ENCODE data around the gene SARS2.
A peak's percentile ranks its signal among the peaks of the same experiment; 100 is the strongest.
"Not testable (repeated sequence)": the region's sequence is repeated elsewhere in the genome, so short reads cannot be mapped to it uniquely, and the experiment has no call there.

SARS2 gene, protein sequence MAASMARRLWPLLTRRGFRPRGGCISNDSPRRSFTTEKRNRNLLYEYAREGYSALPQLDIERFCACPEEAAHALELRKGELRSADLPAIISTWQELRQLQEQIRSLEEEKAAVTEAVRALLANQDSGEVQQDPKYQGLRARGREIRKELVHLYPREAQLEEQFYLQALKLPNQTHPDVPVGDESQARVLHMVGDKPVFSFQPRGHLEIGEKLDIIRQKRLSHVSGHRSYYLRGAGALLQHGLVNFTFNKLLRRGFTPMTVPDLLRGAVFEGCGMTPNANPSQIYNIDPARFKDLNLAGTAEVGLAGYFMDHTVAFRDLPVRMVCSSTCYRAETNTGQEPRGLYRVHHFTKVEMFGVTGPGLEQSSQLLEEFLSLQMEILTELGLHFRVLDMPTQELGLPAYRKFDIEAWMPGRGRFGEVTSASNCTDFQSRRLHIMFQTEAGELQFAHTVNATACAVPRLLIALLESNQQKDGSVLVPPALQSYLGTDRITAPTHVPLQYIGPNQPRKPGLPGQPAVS

DNA sequence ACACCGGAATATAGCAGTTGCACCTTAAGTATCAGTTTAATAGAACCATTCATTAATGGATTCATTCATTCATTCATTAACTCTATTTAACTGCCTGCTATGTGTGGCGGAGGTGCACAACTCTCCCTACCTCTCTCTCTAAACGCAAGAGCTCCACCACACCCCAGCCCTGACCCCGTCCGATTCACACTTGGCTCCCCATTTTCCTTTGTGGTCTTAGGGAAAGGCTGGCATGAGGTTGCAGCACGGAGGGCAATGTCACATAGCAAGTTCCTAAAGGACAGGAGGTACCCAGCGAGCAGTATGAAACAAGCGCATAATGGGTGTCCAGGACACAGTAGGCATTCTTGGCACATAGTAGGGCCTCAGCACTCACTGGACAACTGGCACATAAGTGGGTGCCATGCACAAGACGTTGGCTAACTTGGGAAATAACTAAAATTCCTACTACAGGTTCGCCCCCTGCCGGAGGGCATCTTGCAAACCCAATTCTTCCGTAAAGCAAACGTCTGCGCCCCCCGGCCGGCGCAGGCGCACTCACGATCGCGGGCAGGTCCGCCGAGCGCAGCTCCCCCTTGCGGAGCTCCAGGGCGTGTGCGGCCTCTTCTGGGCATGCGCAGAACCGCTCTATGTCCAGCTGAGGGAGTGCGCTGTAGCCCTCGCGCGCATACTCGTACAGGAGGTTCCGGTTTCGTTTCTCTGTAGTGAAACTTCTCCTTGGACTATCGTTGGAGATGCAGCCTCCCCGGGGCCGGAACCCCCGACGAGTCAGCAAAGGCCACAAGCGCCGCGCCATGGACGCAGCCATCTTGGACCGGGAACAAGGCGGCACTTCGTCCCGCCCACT, at the start of gene SARS2:
Gene SARS2 (minus strand): TSS at position 835 of the 847 bp plus-strand sequence. CDS start 27 bp downstream, at position 808.
- peak in 2 of 3 experiments; percentile 85 to 94 for DNase-seq (ENCODE audit: low read depth in 3 of 3)

DNA sequence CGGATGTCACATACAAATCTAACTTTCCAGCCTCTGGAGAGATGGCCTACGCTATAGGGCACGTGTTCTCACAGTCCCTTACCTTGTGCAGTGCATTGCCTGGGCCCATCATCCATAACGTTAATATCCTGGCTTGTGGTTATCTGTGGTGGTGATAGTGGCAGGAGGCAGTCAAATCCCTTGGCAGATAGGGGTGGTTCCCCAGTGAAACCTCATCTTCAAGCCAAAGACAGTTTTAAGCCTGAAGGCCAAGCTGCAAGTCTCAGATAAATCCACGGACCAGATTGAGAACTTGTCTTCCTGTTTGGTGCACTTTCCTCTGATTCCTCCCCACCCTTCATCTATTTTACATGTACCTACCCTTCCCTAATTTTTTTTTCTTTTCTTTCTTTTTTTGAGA, 49.2 kb upstream of the SARS2 start:
- no peak for DNase-seq (ENCODE audit: low read depth in 3 of 3)

DNA sequence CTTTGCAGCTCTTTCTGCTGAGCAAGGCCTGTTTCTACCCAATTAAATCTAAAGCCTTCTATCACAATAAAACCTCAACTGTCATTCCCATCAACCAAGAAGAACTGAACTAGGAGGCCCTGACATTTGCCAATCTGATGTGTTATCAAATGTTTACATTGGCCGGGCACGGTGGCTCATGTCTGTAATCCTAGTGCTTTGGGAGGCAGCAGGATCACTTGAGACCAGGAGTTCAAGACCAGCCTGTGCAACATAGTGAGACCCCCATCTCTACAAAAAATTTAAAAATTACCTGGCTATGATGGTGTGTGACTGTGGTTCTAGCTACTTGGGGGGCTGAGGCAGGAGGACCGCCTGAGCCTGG, 47.7 kb upstream of the SARS2 start:
- DNase-seq (ENCODE audit: low read depth in 3 of 3), result no peak

DNA sequence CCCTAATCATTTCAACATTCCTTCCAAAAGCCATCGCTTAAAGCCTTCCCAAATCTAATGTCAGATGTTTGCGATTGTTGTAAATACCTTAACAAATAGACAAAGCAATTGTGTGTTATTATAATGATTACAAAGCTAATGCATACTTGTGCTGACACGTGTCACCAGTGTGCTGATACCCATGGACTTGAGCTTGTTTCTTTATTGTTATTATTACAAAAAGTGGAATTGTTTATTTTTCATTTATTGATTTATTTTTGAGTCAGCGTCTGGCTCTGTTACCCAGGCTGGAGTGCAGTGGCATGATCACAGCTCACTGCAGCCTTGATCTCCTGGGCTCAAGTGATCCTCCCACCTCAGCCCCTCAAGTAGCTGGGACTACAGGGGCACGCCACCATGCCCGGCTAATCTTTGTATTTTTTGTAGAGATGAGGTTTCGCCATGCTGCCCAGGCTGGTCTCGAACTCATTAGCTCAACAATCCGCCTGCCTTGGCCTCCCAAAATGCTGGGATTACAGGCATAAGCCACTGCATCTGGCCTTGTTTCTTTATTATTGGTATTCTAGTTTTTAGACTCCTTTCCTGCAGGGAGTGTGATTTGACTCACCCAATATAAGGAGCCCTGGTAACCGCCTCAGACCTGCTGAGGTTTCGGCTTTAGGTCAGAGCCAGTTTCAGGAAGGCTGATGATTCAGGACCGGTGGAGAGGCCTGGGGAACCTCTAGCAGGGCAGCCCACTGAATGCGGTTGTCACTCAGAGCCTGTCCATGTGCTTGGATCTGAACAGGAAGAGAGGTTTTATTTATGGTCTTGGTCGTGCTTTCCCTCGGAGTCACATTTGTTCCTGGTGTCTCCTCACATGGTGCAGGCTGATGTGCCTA, 47.1 kb upstream of the SARS2 start:
- DNase-seq (ENCODE audit: low read depth in 3 of 3), result no peak

DNA sequence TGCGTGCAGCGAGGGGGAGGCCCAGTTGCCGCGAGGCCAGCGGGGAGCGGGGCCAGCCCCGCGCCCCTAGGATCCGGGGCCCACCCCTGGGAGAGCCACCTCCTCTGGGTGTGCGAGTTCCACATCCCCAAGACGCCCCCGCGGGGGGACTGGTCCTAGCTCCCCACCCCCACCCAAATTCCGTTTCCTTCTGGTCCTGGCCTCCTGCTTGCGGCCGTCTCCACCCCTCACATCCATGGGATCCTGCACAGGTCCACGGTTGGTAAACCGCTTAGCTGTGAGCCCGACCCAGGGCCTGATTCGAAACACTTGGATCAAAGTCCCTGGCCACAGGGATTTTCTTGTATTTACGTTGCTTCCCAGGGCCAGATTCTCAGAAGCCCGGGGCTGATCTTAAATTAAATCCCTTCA, 45.3 kb upstream of the SARS2 start:
- DNase-seq (ENCODE audit: low read depth in 3 of 3), result no peak

DNA sequence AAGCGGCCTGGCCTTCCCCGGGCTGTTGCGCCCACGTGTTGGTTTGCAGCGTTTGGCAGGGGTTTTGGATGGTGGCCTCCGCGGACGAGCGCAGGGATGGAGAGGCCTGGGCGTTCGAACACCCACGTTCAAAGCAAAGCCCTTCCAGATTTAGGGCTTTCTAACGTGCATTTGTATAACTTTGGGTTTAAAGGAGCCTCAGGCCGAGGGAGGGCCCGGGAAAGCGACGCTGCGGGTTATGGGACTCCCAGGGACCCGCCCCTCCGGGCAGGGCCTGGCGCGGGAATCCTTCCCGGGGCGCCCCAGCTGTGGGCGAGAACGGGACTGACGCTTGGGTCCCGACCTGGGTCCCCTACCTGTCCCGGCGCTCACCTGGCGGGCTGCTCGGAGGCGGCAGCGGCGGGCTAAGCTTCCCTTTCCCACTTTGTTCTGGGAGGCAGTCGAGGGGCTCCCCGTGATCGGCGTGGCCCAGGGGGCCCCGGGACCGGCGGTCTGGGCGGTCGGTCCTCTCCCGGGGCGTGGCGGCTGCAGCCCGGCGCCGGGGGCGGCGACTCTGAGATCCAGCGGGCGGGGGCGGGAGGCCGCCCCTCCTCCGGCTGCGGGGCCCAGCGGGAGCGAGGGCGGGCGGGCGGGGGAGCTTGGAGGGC, 44.8 kb upstream of the SARS2 start, which contains the start of gene FBXO17:
Gene FBXO17 (minus strand): TSS at position 529 of the 647 bp plus-strand sequence. CDS start 25,423 bp downstream, outside the sequence.
- DNase-seq (ENCODE audit: low read depth in 3 of 3), result no peak

DNA sequence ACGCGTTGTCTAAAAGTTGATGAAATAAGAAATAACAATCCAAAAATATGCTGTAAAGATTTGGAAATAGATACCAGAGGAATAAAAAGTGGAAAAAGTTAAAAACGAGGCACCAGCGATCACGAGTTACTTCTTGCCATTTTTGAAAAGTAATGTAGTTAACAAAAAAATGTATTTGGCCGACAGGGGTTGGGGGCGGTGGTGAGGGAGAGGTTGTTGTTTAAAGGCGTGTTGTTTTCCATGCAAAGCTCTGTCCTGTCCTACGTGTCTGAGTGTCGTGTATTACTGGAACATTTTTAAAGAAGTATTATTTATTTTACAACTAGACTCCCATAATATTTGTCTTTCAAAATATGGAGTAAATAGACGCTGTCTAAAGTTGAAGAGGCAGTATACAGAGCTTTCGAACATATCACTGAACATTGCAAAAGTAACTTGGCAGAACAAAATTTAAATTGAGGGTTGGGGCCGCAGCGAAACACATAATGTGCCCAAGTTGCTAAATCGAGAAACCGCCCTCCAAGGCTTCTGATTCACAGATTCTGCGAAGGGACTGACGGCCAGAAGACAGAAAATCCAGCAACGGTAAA, 44.2 kb upstream of the SARS2 start:
- no peak for DNase-seq (ENCODE audit: low read depth in 3 of 3)

DNA sequence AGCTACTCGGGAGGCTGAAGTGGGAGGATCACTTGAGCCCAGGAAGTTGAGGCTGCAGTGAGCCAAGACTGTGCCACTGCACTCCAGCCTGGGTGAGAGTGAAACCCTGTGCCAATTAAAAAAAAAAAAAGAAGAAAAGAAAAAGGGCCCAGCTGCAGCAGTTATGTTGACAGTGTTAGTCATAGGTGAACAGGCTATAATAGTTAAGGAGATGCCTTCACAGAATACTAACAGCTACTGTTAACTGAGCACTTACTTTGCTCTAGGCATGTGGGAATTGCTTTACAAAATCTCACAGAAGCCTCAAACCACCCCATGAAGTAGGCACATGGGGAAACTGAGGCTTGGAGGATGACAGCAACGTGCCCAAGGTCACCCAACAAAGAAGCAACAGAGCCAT, 41.1 kb upstream of the SARS2 start:
- no peak for DNase-seq (ENCODE audit: low read depth in 3 of 3)

DNA sequence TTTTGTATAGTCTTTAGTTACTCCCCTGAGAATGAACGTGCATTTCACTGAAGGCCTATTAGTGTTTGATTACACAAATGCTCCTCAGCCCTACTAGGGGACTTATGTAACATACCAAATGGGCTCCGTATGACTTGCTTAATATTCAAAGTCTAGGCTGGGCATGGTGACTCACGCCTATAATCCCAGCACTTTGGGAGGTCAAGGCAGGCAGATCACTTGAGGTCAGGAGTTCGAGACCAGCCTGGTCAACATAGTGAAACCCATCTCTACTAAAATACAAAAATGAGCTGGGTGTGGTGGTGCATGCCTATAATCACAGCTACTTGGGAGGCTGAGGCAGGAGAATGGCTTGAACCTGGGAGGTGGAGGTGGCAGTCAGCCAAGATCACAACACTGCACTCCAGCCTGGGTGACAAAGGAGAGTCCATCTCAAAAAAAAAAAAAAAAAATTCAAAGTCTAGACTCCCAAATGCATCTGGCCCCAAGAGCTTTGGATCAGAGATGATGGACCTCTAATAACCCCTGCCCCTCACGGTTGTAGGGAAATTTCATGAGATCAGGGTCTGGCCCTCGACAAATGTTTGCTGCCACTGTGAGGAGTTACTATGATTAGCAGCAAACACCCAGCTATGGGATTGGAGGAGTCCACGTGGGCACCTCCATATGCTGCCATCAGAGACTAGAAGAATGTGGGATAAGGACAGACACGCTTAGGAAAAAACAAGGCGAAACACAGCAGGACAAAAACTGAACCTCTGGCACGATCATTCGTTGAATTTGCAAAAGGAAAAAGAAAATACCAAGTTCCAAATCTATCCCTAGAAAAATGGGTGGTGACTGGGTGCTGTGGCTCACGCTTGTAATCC, 40.3 kb upstream of the SARS2 start:
- DNase-seq (ENCODE audit: low read depth in 3 of 3), result no peak

DNA sequence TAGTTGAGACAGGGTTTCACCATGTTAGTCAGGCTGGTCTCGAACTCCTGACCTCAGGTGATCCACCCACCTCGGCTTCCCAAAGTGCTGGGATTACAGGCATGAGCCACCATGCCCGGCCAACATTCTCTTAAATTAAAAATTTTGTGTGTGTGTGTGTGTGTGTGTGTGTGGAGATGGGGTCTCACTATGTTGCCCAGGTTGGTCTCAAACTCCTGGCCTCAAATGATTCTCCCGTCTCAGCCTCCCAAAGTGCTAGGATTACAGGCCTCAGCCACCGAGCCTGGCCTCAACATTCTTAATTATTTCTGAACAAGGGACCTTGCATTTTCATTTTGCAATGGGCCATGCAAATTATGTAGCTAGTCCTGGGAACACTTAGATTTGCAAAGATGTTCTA, 35.6 kb upstream of the SARS2 start:
- not testable (repeated sequence) for DNase-seq (ENCODE audit: low read depth in 3 of 3)

DNA sequence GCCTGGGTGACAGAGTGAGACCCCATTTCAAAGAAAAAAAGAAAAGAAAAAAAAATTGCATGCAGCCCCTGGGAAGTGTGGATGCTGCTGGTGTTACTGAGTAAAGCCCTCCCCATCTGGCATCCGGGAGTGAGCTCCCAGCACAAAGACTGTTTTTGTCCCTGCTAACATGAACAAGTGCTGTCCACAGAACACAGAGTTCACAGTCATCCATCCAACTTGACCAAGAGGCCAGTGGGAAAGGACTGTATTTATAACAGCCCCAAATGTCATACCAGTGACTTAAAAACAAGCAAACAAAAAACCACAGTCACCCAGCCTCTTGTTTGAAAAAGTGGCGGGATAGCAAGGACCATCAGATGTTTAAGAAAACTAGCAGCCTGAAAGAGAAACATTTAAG, 34.2 kb upstream of the SARS2 start:
- DNase-seq (ENCODE audit: low read depth in 3 of 3), result no peak

DNA sequence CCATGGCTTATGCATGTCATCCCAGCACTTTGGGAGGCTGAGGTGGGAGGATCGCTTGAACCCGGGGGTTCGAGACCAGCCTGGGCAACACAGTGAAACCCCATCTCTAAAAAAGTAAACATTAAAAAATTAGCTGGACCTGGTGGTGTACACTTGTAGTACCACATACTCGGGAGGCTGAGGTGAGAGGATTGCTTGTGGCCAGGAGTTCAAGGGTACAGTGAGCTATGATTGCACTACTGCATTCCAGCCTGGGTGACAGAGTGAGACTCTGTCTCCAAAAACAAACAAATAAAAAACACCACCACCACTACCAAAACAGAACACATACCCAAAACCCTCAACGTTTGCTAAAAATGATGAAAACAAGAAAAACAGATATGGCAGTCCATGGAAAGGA, 29.1 kb upstream of the SARS2 start:
- no peak for DNase-seq (ENCODE audit: low read depth in 3 of 3)

DNA sequence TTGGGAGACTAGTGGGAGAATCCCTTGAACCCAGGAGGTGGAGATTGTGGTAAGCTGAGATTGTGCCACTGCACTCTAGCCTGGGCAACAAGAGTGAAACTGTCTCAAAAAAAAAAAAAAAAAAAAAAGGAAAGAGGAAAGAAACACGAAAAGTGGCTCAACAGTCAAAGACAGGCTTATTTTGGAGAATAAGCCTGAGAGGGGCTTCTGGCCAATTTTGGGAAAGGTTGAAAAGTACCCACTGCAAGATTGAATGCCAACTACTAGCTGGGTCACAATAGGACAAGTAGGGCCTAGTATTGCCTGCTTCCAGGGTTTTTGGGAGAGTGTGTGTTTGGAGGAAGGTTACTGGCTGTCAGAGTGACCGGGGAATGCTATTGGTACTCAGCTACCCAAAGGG, 27.7 kb upstream of the SARS2 start:
- no peak for DNase-seq (ENCODE audit: low read depth in 3 of 3)

DNA sequence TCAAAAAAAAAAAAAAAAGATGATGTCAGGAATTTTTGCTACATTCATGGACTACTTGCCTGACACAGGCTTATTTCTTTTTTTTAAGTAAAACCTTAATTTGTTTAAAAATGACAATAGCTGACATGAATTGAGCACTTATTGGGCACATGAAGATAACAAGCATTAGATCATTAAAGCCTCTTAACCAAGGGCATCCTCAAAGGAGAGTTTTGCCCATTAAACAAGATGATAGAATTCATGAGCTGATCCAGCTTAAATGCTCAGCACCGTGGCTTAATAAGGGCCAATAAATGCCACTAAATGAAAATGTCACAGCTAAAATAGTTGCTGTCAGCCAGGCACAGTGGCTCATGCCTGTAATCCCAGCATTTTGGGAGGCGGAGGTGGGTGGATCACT, 25.7 kb upstream of the SARS2 start:
- no peak for DNase-seq (ENCODE audit: low read depth in 3 of 3)

DNA sequence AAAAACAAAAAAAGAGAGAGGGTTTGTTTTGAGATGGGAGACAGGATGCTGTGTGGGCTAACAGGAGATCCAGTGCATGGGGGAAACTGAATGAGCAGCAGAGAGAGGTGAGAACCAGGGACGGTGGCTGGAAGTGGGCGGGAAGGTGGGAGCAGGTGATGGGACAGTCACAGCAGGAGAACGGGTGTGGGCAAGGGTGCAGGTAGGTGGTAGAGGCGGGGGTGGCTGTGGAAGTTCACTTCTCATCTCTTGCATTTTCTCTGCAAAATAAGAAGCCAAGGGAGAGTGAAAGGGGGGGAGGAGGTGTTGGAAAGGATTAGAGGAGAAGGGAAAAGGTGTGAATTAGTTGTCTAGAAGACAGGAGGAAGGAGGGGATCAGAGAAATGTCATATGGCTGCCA, 23.1 kb upstream of the SARS2 start:
- no peak for DNase-seq (ENCODE audit: low read depth in 3 of 3)

DNA sequence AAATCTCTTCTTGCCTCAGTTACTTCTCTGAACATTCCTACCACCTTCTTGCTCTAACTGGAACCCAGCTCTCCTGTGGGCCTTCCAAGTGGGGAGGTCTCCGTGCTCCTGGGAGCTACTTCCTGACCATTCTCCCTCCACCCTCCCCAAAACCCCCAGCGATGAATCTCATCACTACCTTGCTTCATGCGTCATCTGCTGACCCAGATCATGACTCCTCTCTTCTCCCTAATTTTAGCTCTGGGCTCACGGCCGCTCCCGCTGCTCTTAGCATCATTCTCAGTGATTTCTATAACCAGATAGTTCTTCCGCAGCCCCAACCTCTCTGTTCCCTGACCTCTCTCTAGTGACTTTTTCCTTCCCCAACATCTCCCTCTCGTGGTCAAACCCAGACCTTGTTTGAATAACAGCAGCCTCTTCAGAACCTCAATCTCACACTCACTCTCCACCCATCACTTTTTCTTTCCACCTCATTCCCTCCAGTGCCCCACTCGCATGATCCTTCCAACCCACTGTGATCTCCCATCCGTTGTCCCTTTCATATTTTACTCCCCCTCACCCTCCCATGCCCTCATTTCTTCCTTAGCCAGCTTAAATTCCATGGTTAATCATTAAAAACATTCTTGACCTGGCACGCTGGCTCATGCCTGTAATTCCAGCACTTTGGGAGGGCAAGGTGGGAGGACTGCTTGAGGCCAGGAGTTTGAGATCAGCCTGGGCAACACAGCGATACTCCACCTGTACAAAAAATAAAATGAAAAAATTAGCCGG, 22.0 kb upstream of the SARS2 start:
- DNase-seq (ENCODE audit: low read depth in 3 of 3), result no peak

DNA sequence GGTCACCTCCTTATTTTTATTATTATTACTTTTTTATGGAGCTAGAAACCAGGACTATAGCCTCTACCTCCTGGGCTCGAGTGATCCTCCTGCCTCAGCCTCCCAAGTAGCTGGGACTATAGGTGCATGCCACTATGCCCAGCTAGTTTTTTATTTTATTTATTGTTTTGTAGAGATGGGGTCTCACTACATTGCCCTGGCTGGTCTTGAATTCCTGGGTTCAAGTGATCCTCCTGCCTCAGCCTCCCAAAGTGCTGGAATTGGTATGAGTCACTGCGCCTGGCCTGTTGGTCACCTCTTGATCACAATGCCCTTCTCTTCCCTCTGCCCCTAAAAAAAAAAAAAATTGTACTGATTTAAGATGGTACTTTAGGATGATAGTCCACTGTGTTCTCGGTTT, 20.6 kb upstream of the SARS2 start:
- DNase-seq (ENCODE audit: low read depth in 3 of 3), result no peak

DNA sequence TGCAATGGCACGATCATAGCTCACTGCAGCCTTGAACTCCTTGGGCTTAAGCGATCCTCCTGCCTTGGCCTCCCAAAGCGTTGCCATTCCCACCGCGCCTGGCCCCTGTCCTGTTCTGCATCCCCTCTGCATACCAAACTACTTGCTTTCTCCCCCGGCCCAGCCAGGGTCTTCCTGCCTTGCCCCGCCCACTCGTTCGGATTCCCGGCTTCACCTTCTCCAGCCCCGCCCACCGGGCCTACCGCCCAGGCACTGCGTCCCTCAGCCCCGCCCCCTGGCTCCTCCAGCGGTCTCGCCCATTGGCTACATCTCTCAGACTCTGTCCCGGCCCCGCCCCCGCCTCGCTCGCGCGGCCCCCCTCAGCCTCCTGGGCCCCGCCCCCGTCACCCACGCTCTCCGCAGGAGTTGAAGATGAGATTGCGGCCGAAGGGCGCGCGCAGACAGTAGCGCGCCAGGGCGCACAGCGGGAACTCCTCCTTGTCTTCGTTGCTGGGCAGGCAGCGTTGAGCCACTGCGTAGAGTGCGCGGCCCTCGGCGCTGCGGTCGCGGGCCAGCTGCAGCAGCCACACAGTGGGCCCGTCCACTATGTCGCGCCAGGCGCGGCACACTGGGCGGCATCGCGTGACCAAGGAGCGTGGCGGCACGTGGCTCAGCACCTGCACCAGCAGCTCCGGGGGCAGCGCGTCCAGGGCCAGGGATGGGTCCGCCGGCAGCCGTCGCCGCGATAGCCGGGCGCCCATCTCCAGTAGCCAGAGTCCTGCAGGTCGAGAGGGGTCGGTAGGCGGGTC, 19.2 kb upstream of the SARS2 start:
- peak; percentile 60 to 80 (median 76) for DNase-seq (ENCODE audit: low read depth in 3 of 3)

Data from stimulated activated CD4-positive, alpha-beta T cell treated with anti-CD3 and anti-CD28 coated beads, TNF-alpha, amount 100 ng/mL, for 4 hours (primary cell).